CD8-positive, alpha-beta memory T cell (primary cell): ENCODE measurements around the gene KLK1. TPM values are rescaled to one million over a fixed set of nuclear protein-coding genes. Genes with fewer than 3 reads are reported as not detected.
"Not testable (repeated sequence)": the region's sequence is repeated elsewhere in the genome, so short reads cannot be mapped to it uniquely, and the experiment has no call there.

Source experiments
- CTCF ChIA-PET: fragments of 350-600 bp; sonication (Branson Sonifier 250); formaldehyde crosslinking; loops from one replicate; lab custom pipeline; 2021; ENCODE audit warnings: antibody characterized with exemption; lab: Charles Lee
- POLR2A ChIA-PET: fragments of 350-600 bp; sonication (Branson Sonifier 250); formaldehyde crosslinking; loops from one replicate; lab custom pipeline; 2021; ENCODE audit warnings: antibody characterized with exemption; lab: Charles Lee
- DNase-seq, 5 donors: peaks; one replicate each; pipeline versions ENCODE4 v3.0.0 to v3.0.0-alpha.2; 2020 to 2022; ENCODE audit warnings: mixed read lengths in 1 of 5
- H3K27ac ChIP-seq: one replicate; pipeline ENCODE4 v1.7.0; 2013; ENCODE audit warnings: low read depth, mild to moderate bottlenecking, low read length, moderate library complexity
- H3K27me3 ChIP-seq: 2 replicates; pipeline ENCODE4 v1.7.0; 2013; ENCODE audit warnings: low read length, mild to moderate bottlenecking; ENCODE audit not compliant: insufficient read depth, poor library complexity, severe bottlenecking
- H3K36me3 ChIP-seq: 2 replicates; pipeline ENCODE4 v1.7.0; 2013; ENCODE audit warnings: mild to moderate bottlenecking, low read length, moderate library complexity; ENCODE audit not compliant: insufficient read depth
- H3K4me1 ChIP-seq: 2 replicates; pipeline ENCODE4 v1.7.0; 2013; ENCODE audit warnings: mild to moderate bottlenecking, low read length, moderate library complexity; ENCODE audit not compliant: insufficient read depth
- H3K4me3 ChIP-seq: 2 replicates; pipeline ENCODE4 v1.7.0; 2013; ENCODE audit warnings: mild to moderate bottlenecking, low read length
- H3K9me3 ChIP-seq: 2 replicates; pipeline ENCODE4 v1.7.0; 2013; ENCODE audit warnings: mild to moderate bottlenecking, low read length
- H3K27ac Mint-ChIP-seq, 8 donors: one replicate each; pipeline ENCODE4 v1.8.0; 2020 to 2021; ENCODE audit warnings: mixed read lengths in 8 of 8, mild to moderate bottlenecking in 6 of 8, inconsistent platforms in 3 of 8, moderate library complexity in 3 of 8
- H3K27me3 Mint-ChIP-seq, 2 donors: one replicate each; pipeline ENCODE4 v1.8.0; 2020 to 2021; ENCODE audit warnings: mixed read lengths in 2 of 2, mild to moderate bottlenecking in 1 of 2, moderate library complexity in 1 of 2
- H3K36me3 Mint-ChIP-seq, 3 donors: one replicate each; pipeline ENCODE4 v1.8.0; 2020 to 2021; ENCODE audit warnings: mixed read lengths in 3 of 3, inconsistent platforms in 1 of 3, mild to moderate bottlenecking in 1 of 3
- H3K4me1 Mint-ChIP-seq, 3 donors: one replicate each; pipeline ENCODE4 v1.8.0; 2020 to 2021; ENCODE audit warnings: mixed read lengths in 3 of 3, inconsistent platforms in 1 of 3, mild to moderate bottlenecking in 1 of 3
- H3K4me3 Mint-ChIP-seq, 7 donors: one replicate each; pipeline ENCODE4 v1.8.0; 2020 to 2021; ENCODE audit warnings: mixed read lengths in 7 of 7, mild to moderate bottlenecking in 6 of 7, moderate library complexity in 4 of 7, inconsistent platforms in 2 of 7
- H3K9me3 Mint-ChIP-seq, 5 donors: one replicate each; pipeline ENCODE4 v1.8.0; 2020 to 2022; ENCODE audit warnings: mixed read lengths in 5 of 5, mild to moderate bottlenecking in 3 of 5, moderate library complexity in 2 of 5, inconsistent platforms in 1 of 5
- polyA plus RNA-seq: library from polyadenylated mRNA; unstranded; fragments of 300-500 nt; fragmentation: Illumina TruSeq; gene quantifications from one replicate; pipeline ENCODE4 v1.2.3, GENCODE V29; 2021
- total RNA-seq, 2 experiments: library from RNA; stranded (reverse); gene quantifications; one replicate each; pipeline ENCODE4 v1.2.3, GENCODE V29; 2021

KLK1 gene
- total and polyA plus RNA-seq, 3 experiments from 2014 or later = 0.27 to 0.39 TPM; not detected in 1

GRCh38 chr19:50817941-50818858 is 5.4 kb downstream of the KLK1 start:
- Histone ChIP-seq H3K27me3 (peaks cover 36% of the 10 kb centered on the region), H3K4me1 (peaks cover 5% of the 10 kb centered on the region), H3K9me3 (no peaks in the 10 kb centered on the region), H3K27ac (peak overlapping the region; percentile 16), H3K4me3 (peak overlapping the region; percentile 12), H3K36me3 (no peaks in the 10 kb centered on the region)
- ChIA-PET CTCF (no interaction called here), POLR2A (no interaction called here)
- peaks cover 0 to 3% (median 2%) of the 10 kb centered on the region in 5 donors for H3K9me3 Mint-ChIP-seq
- peaks cover 16 to 32% (median 17%) of the 10 kb centered on the region in 3 donors for H3K4me1 Mint-ChIP-seq
- peaks cover 50 to 84% of the 10 kb centered on the region in 2 donors for H3K27me3 Mint-ChIP-seq
- H3K36me3 Mint-ChIP-seq = peaks cover 0 to 9% (median 0%) of the 10 kb centered on the region in 3 donors
- H3K27ac Mint-ChIP-seq = peak overlapping the region in 1 of 8 donors; percentile 17
- DNase-seq = peak in 2 of 5 donors; percentile 20 to 41
- peak overlapping the region in 6 of 7 donors; percentile 52 to 76 (median 64) for H3K4me3 Mint-ChIP-seq

- no peak overlapping the region for H3K27ac Mint-ChIP-seq
- Histone ChIP-seq H3K27me3 (peaks cover 32% of the 10 kb centered on the region), H3K9me3 (no peaks in the 10 kb centered on the region), H3K36me3 (no peaks in the 10 kb centered on the region), H3K27ac (no peak overlapping the region), H3K4me3 (no peak overlapping the region), H3K4me1 (peaks cover 5% of the 10 kb centered on the region)
- CTCF ChIA-PET = no interaction called here
- H3K27me3 Mint-ChIP-seq = peaks cover 51 to 67% of the 10 kb centered on the region in 2 donors
- DNase-seq = no peak
- peaks cover 13 to 25% (median 14%) of the 10 kb centered on the region in 3 donors for H3K4me1 Mint-ChIP-seq
- POLR2A ChIA-PET = no interaction called here
- peaks cover 0 to 4% (median 0%) of the 10 kb centered on the region in 3 donors for H3K36me3 Mint-ChIP-seq
- no peak overlapping the region for H3K4me3 Mint-ChIP-seq
- peaks cover 0 to 3% (median 1%) of the 10 kb centered on the region in 5 donors for H3K9me3 Mint-ChIP-seq
These were observed 8.1 kb downstream of the KLK1 start for GRCh38 chr19:50815439-50815838.

GRCh38 chr19:50814883-50815282 is 8.7 kb downstream of the KLK1 start:
- DNase-seq = no peak
- no peak overlapping the region for H3K27ac Mint-ChIP-seq
- peaks cover 47 to 61% of the 10 kb centered on the region in 2 donors for H3K27me3 Mint-ChIP-seq
- Histone ChIP-seq H3K9me3 (no peaks in the 10 kb centered on the region), H3K36me3 (no peaks in the 10 kb centered on the region), H3K4me1 (peaks cover under 1% of the 10 kb centered on the region), H3K27me3 (peaks cover 29% of the 10 kb centered on the region), H3K4me3 (no peak overlapping the region), H3K27ac (no peak overlapping the region)
- peaks cover 7 to 20% (median 11%) of the 10 kb centered on the region in 3 donors for H3K4me1 Mint-ChIP-seq
- ChIA-PET CTCF (no interaction called here), POLR2A (no interaction called here)
- no peak overlapping the region for H3K4me3 Mint-ChIP-seq
- H3K9me3 Mint-ChIP-seq = peaks cover 0 to 3% (median 0%) of the 10 kb centered on the region in 5 donors
- peaks cover 0 to 4% (median 0%) of the 10 kb centered on the region in 3 donors for H3K36me3 Mint-ChIP-seq

- no peak overlapping the region for H3K4me3 ChIP-seq
- no peak for DNase-seq
- peaks cover 2 to 4% (median 3%) of the 10 kb centered on the region in 3 donors for H3K4me1 Mint-ChIP-seq
- no peaks in the 10 kb centered on the region for H3K36me3 ChIP-seq
- POLR2A ChIA-PET = no interaction called here
- peaks cover 0 to 3% (median 0%) of the 10 kb centered on the region in 5 donors for H3K9me3 Mint-ChIP-seq
- no peaks in the 10 kb centered on the region for H3K4me1 ChIP-seq
- no peak overlapping the region for H3K27ac ChIP-seq
- H3K27ac Mint-ChIP-seq = peak overlapping the region in 1 of 8 donors; percentile 46
- CTCF ChIA-PET = no interaction called here
- H3K4me3 Mint-ChIP-seq = peak overlapping the region in 1 of 7 donors; percentile 41
- peaks cover 27 to 40% of the 10 kb centered on the region in 2 donors for H3K27me3 Mint-ChIP-seq
- peaks cover 6% of the 10 kb centered on the region for H3K27me3 ChIP-seq
- peaks cover 0 to 4% (median 0%) of the 10 kb centered on the region in 3 donors for H3K36me3 Mint-ChIP-seq
- no peaks in the 10 kb centered on the region for H3K9me3 ChIP-seq
These were observed 11.1 kb downstream of the KLK1 start for GRCh38 chr19:50812474-50812873.

- CTCF ChIA-PET, H3K27ac ChIP-seq, H3K4me1 Mint-ChIP-seq, DNase-seq, H3K36me3 ChIP-seq, H3K27me3 ChIP-seq, H3K4me3 ChIP-seq, H3K27ac Mint-ChIP-seq, H3K4me3 Mint-ChIP-seq, POLR2A ChIA-PET, H3K4me1 ChIP-seq, H3K36me3 Mint-ChIP-seq, H3K9me3 ChIP-seq, H3K9me3 Mint-ChIP-seq: not testable (repeated sequence)
- H3K27me3 Mint-ChIP-seq = peaks cover 20 to 33% of the 10 kb centered on the region in 2 donors
These were observed 11.9 kb downstream of the KLK1 start for GRCh38 chr19:50811622-50812238.

- Mint-ChIP-seq H3K27ac (no peak overlapping the region), H3K36me3 (peaks cover 0 to 9% (median 0%) of the 10 kb centered on the region in 3 donors), H3K4me3 (no peak overlapping the region), H3K27me3 (peaks cover 9 to 18% of the 10 kb centered on the region in 2 donors), H3K9me3 (no peaks in the 10 kb centered on the region), H3K4me1 (peaks cover 22 to 24% (median 23%) of the 10 kb centered on the region in 3 donors)
- no peak overlapping the region for H3K27ac ChIP-seq
- no peak for DNase-seq
- ChIA-PET POLR2A (no interaction called here), CTCF (no interaction called here)
- peaks cover 8% of the 10 kb centered on the region for H3K4me1 ChIP-seq
- no peaks in the 10 kb centered on the region for H3K27me3 ChIP-seq
- H3K4me3 ChIP-seq = no peak overlapping the region
- no peaks in the 10 kb centered on the region for H3K9me3 ChIP-seq
- H3K36me3 ChIP-seq = no peaks in the 10 kb centered on the region
These were observed 14.7 kb downstream of the KLK1 start for GRCh38 chr19:50808856-50809255.

- peaks cover 0 to 5% of the 10 kb centered on the region in 2 donors for H3K27me3 Mint-ChIP-seq
- H3K4me3 ChIP-seq = peak overlapping the region; percentile 96
- no peaks in the 10 kb centered on the region for H3K36me3 ChIP-seq
- H3K4me1 ChIP-seq = peaks cover 21% of the 10 kb centered on the region
- peak; percentile 96 to 98 (median 97) for DNase-seq
- H3K27ac ChIP-seq = peak overlapping the region; percentile 97
- H3K9me3 ChIP-seq = no peaks in the 10 kb centered on the region
- no peaks in the 10 kb centered on the region for H3K9me3 Mint-ChIP-seq
- H3K27me3 ChIP-seq = no peaks in the 10 kb centered on the region
- ChIA-PET CTCF (no interaction called here), POLR2A (interaction anchor here (0.8 to 0.9 kb wide), 2 partner anchors 294 to 547 kb away, joined by 3 to 5 read pairs; partner anchors contain the start of gene JOSD2)
- H3K36me3 Mint-ChIP-seq = peaks cover 0 to 33% (median 7%) of the 10 kb centered on the region in 3 donors
- peak overlapping the region; percentile 94 to 99 (median 97) for H3K4me3 Mint-ChIP-seq
- H3K27ac Mint-ChIP-seq = peak overlapping the region; percentile 99 to 100 (median 100)
- H3K4me1 Mint-ChIP-seq = peaks cover 40 to 50% (median 48%) of the 10 kb centered on the region in 3 donors
These were observed 18.9 kb downstream of the KLK1 start for GRCh38 chr19:50804420-50805272.
